Urinary bladder (tissue), 4 donors: ENCODE results near the gene GLP2R. TPM values are rescaled to one million over a fixed set of nuclear protein-coding genes. Genes with fewer than 3 reads are reported as not detected.

Experiments used
- DNase-seq: peaks from one replicate; pipeline ENCODE4 v3.0.0-alpha.2; 2015; ENCODE audit errors: extremely low spot score
- H3K27ac ChIP-seq: one replicate; pipeline ENCODE4 v1.5.1; 2013; ENCODE audit warnings: low read depth, mild to moderate bottlenecking, moderate library complexity
- H3K36me3 ChIP-seq: one replicate; pipeline ENCODE4 v1.6.1; 2013; ENCODE audit warnings: mild to moderate bottlenecking, moderate library complexity; ENCODE audit not compliant: insufficient read depth
- H3K4me1 ChIP-seq: one replicate; pipeline ENCODE4 v1.6.1; 2013; ENCODE audit warnings: mild to moderate bottlenecking, moderate library complexity; ENCODE audit not compliant: insufficient read depth
- H3K4me3 ChIP-seq: one replicate; pipeline ENCODE4 v1.5.1; 2013; ENCODE audit warnings: low read depth, low read length
- WGBS: extraction: QIAGEN DNeasy Blood & Tissue Kit; methylation state at CpG from one replicate; pipeline ENCODE4 v1.1.7; 2013; 5-methylcytosine and 5-hydroxymethylcytosine counted together
- polyA plus RNA-seq: library from polyadenylated mRNA; stranded (reverse); fragments of 200-250 nt; gene quantifications from one replicate; pipeline ENCODE4 v1.2.3, GENCODE V29; 2013
- total RNA-seq: library from RNA; depleted of rRNA; stranded (reverse); fragments of >200 nt; gene quantifications from one replicate; pipeline ENCODE4 v1.2.3, GENCODE V29; 2014
- donor health status: healthy with polysubstance abuse.
- donor health status: healthy.

Gene GLP2R
- total and polyA plus RNA-seq, 2 donors = 5.5 to 10.9 TPM

DNA sequence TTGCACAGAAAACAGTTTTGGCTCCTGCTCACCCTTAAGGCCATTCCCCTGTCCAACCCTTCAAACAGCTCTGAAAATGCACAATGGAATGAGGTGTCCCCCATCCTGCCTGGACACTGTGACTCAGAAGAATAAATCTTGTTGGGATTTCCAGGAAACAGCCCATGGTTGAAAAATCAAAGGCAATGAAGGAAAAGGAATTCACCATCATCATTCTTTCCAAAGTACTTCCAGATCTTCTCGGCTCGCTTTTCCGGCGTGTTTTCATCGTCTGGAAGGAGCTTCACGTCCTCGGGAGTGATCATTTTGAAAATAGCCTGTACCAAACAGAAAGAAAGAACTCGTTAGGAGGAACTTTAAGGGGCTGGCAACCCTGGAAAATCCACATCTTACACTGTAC is 75.1 kb downstream of the GLP2R start:
- no peak overlapping the region for H3K27ac ChIP-seq
- H3K4me1 ChIP-seq = no peaks in the 10 kb centered on the region
- no peak for DNase-seq
- no peak overlapping the region for H3K4me3 ChIP-seq
- no peaks in the 10 kb centered on the region for H3K36me3 ChIP-seq
- WGBS = 24% methylated on average over 8 of the region's 8 CpGs

DNA sequence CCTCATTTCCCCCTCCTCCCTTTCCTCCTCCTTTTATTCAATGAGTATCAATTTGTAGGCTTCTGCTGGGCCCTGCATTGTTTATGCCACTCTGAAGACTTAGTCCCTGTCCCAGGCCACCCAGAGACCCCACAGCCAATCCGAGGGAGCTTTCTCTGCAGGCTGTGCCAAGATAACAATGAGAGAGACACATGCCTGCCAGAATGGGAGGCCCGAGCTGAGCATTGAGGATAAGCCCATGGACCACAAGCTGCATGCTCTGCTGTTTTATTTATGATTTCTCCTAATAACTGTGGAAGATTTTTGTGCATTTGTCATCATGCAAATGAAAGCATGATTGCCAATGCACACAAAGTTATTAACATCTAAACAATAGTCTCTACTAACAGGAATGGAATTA is 76.4 kb downstream of the GLP2R start:
- H3K4me3 ChIP-seq = no peak overlapping the region
- DNase-seq = no peak
- 31% methylated on average over 2 of the region's 2 CpGs for WGBS
- H3K27ac ChIP-seq = no peak overlapping the region
- H3K4me1 ChIP-seq = no peaks in the 10 kb centered on the region
- H3K36me3 ChIP-seq = no peaks in the 10 kb centered on the region

DNA sequence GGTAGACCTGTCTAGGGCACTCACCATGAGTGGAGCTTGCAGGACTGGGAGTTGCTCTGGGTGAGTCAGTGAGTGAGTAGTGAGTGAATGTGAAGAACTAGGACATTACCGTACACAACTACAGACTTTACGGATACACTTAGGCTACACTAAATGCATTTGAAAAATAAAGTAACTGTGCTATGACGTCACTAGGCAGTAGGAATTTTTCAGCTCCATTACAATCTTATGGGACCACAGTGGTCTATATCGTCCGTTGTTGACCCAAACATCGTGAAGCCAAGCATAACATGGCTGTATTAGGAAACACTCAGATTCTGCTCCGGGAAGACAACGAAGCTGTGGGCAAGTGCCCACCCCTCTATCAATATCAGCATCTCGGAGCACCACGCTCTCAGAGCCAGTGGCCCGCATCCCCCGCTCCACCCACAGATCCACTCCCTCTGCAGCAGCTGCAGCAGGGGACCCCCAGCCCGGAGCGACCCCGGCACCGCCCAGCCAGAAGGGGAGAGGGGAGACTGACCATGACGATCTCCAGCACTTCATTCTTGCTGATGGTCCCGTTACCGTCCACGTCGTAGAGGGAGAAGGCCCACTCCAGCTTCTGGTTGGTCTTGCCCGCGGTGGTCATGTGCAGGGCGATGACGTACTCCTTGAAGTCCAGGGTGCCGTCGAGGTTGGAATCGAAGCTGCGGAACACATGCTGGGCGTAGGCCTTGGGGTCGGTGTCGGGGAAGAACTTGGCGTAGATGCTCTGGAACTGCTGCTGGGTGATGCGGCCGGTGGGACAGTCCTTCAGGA is 78.8 kb downstream of the GLP2R start:
- Histone ChIP-seq H3K4me1 (no peaks in the 10 kb centered on the region), H3K36me3 (no peaks in the 10 kb centered on the region), H3K4me3 (no peak overlapping the region), H3K27ac (no peak overlapping the region)
- WGBS = 97% methylated on average over 35 of the region's 35 CpGs
- no peak for DNase-seq

DNA sequence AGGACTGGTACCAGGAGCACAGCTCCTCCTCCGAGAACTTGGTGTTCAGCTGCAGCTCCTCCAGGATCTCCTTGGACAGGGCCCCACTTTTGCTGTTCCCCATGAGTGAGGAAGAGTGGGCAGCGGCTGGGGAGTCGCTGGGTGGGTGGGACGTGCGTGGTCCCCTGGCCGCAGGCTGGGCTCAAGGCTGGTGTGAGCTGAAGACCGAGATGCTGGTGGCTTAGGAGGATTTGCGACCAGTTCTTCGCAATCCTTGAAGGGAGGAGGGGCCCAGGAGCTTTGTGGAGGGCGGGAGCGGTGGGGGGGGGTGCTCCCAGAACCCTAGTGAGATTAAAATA is 79.3 kb downstream of the GLP2R start, which contains the start of gene RCVRN:
Gene RCVRN, minus strand, starts transcription at position 194 of the 338 bp plus-strand sequence. Its CDS starts 91 bp downstream, at position 103.
- Histone ChIP-seq H3K27ac (no peak within 1 kb of the TSS), H3K4me3 (no peak within 1 kb of the TSS), H3K36me3 (no peaks in the 10 kb centered on the region), H3K4me1 (no peaks in the 10 kb centered on the region)
- no peak for DNase-seq
- WGBS = 95% methylated on average over 11 of the region's 11 CpGs

DNA sequence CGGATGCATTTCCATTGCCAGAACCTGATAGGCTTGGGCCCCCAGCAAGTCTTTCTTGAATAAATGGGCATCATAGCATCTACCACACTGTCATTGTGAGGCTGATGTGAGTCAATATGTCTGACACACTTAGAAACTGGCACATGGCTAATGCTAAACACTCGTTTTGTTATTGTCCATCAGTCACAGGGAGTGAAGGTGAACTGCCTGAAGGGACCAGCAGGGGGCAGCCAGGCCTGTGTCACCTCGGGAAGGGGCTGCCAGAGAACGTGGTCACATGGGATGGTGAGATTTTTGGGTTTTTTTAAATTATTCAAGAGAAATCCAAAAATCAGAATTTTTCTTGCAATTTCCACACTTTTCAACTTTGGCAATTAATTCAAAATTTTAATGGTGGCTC is 80.2 kb downstream of the GLP2R start:
- no peaks in the 10 kb centered on the region for H3K4me1 ChIP-seq
- no peak overlapping the region for H3K4me3 ChIP-seq
- no peak for DNase-seq
- H3K36me3 ChIP-seq = no peaks in the 10 kb centered on the region
- H3K27ac ChIP-seq = no peak overlapping the region
- 14% methylated on average over 4 of the region's 4 CpGs for WGBS

DNA sequence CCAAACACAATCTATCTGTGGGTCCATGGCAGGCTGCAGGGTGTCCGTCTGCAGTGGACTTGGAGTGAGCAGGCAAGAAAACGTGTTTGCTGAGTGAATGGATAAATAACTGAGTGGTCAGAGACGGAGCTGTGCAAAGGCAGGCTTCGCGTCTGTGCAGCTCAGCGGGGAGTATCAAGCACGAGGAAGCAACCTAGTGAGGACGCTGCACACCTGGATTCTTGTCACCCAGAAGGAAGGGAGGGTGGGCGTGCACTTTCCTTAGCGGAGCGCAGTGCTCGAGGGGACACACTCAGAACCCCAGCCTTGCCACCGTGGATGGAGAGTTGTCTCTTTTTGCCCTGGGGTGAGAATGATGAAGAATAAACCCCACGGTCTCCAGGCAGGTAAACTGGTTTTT is 80.9 kb downstream of the GLP2R start:
- Histone ChIP-seq H3K4me3 (no peak overlapping the region), H3K4me1 (no peaks in the 10 kb centered on the region), H3K27ac (no peak overlapping the region), H3K36me3 (no peaks in the 10 kb centered on the region)
- DNase-seq = no peak
- WGBS = 72% methylated on average over 14 of the region's 14 CpGs

DNA sequence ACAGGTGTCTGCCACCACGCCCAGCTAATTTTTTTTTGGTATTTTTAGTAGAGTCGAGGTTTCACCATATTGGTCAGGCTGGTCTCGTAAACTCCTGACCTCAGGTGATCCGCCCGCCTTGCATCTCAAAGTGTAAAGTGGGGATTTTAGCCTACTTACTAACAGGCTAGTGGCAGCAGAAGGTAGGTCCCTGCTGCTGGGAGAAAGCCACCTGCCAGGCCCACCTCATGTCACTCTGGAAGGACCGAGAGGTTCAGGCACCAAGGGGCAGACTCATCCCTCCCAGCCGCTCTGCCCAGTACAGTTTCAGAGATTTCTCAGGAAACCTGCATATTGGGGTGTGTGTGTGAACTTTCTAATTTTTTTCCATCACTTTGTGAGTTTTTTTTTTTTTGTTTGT is 81.4 kb downstream of the GLP2R start:
- Histone ChIP-seq H3K4me1 (no peaks in the 10 kb centered on the region), H3K36me3 (no peaks in the 10 kb centered on the region), H3K4me3 (no peak overlapping the region), H3K27ac (no peak overlapping the region)
- no peak for DNase-seq
- 87% methylated on average over 7 of the region's 7 CpGs for WGBS

DNA sequence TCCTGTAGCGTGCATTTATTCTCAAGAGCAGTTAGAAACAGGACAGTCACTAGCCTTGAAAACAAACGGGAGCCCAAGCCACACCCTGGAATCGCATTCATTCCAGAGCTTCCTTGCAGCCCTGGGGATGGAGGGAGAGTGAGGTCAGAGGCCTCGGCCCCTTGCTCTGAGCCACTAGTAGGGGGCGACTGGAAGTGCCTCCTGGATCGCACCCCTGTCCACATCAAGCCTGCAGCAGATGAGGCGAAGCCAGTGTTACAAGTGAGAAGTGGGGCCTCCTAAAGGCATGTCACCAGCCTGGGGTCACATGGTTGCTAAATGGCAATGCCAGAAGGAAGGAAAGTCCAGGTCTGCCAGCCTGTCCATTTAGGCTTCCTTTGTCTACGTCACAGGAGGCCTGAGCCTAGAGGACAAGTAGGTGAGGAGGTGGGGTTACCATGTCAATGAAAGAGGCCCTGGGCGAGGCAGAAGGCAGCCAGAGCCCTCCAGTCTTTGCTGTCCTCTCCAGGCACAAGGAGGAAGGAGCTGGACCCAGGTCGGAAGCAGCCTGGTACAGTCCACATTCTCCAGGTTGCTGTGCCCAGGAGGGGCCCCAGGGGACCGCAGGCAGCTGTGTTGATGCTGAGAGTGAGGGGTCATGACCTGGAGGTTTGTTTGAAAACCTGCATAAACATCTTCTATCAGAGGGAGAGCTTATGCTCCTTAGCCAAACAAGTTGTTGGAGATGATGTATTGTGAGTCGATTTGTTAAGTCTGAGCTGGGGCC is 82.3 kb downstream of the GLP2R start:
- H3K27ac ChIP-seq = no peak overlapping the region
- DNase-seq = no peak
- no peak overlapping the region for H3K4me3 ChIP-seq
- no peaks in the 10 kb centered on the region for H3K4me1 ChIP-seq
- no peaks in the 10 kb centered on the region for H3K36me3 ChIP-seq
- 45% methylated on average over 12 of the region's 12 CpGs for WGBS

DNA sequence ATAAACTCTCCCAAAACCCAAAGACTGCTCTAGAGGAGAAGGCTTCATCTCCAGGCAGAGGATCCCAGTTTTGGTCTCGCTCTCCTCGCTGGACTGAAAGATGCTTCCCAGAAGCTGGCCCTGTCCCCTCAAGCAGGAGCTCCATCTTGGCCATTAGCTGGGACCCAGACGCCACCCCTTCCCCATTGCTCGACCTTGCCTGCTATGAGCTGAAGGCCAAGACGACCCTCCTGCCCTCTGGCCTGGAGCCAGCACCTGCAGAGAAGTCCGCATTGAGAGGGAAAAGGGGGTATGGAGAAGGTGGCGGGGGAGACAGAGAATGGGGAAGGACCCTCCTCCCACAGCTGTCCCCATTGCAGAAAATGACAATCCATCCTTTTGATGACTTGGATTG is 82.9 kb downstream of the GLP2R start:
- Histone ChIP-seq H3K27ac (no peak overlapping the region), H3K4me1 (no peaks in the 10 kb centered on the region), H3K36me3 (no peaks in the 10 kb centered on the region), H3K4me3 (no peak overlapping the region)
- DNase-seq = no peak
- WGBS = 53% methylated on average over 7 of the region's 7 CpGs

DNA sequence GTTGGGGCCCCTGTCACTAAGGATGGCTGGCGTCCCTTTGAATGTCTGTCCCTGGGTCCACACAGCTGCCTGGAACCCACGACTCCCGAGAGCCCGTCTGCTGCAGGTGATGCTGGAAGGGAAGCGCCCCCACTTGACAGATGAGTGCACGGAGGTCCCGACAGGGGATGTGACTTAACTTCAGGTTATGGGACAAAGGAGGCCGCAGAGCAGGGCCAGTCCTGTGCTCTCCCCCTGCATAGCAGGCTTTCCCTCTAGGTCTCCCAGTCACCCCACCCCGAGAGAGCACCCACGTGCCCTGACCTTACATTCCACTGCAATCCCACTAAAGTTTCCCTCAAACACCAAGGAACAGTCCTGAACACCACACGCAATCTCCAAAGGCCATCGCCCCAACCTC is 85.4 kb downstream of the GLP2R start:
- 76% methylated on average over 12 of the region's 12 CpGs for WGBS
- no peak overlapping the region for H3K4me3 ChIP-seq
- no peaks in the 10 kb centered on the region for H3K4me1 ChIP-seq
- no peak overlapping the region for H3K27ac ChIP-seq
- DNase-seq = no peak
- H3K36me3 ChIP-seq = no peaks in the 10 kb centered on the region

DNA sequence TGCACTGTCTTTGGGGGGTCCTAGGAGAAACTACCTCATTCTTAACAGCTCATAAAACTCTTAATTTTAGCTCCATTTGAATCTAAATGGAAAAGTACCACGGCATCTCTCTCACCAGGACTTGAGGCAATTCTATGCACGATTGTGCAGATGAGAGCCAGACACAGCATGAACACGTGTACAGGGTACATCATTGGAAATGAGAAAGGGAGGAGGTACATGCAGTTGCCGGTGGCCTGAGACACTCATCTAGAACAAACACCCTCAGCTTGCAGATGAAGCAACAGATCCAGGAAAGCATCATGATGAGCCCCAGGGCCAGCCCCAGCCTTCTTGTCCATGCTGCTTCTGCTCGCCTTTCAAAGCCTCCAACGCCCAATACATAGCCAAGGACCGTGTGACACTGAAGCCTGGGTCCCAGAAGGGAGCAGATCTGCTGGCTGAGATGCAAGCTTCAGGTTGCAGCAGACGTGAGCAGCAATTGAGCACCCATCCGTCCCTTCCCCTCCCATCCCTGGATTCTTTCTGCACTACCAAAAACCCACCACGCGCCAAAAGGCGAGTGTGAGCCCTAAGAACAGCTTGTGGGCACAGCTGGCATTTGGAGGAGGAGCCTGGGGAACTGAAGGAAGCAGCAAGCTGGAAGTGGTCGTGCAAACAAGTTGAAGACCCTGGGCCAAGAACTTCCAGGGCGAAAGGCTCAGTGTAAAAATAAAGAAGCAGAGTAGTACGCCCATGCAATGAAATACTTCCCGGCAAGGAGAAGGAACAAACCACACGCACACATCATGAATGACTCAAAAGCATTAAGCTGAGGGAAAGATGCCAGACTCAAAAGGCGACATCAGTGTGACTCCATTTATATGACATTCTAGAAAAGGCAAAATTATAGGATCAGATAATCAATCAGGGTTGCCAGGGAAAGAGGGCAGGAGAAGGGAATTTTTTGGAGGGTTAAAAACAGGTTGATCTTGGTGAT is 86.7 kb downstream of the GLP2R start:
- no peak overlapping the region for H3K27ac ChIP-seq
- 73% methylated on average over 18 of the region's 18 CpGs for WGBS
- no peaks in the 10 kb centered on the region for H3K36me3 ChIP-seq
- H3K4me1 ChIP-seq = no peaks in the 10 kb centered on the region
- no peak overlapping the region for H3K4me3 ChIP-seq
- DNase-seq = no peak

DNA sequence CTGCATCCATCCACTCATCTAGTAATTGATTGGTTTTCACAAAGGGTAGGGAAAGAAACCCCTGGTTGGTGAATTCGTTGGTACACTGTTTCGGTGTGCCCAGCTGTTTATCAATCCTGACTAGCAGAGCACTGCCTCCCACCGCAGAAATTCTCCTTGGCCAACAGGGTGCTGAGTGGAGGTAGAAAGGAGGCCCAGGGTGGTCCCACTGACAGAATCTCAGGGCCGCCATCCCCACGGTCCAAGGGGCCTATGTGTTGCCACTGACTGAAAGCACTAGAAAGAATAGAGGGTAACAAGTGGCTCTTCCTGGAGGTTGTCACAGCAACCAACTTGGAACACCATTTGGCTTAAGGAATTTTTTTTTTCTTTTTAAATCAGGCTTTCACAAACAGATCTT is 87.8 kb downstream of the GLP2R start:
- Histone ChIP-seq H3K4me3 (no peak overlapping the region), H3K4me1 (no peaks in the 10 kb centered on the region), H3K36me3 (no peaks in the 10 kb centered on the region), H3K27ac (no peak overlapping the region)
- WGBS = 93% methylated on average over 5 of the region's 5 CpGs
- DNase-seq = no peak

DNA sequence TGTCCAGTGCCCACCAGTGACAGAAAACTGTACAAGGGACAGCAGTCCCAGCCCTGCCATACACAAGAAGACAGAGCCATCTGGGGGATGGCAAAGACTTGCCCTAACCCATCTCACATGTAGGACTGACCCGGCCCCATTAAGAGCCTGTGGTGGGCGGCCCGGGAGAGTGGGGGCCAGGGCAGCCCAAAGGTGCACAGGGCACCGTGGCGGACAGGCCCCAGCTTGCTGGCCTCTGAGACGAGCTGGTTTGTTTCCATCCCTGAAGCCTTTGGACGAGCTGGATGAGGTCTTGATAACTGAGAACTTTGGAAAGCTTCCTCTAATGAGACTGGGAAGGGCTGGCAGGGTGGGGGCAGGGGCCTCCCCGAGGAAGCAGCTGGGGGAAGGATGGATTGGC is 90.4 kb downstream of the GLP2R start:
- WGBS = 82% methylated on average over 8 of the region's 8 CpGs
- no peak for DNase-seq
- no peaks in the 10 kb centered on the region for H3K4me1 ChIP-seq
- H3K27ac ChIP-seq = no peak overlapping the region
- H3K4me3 ChIP-seq = no peak overlapping the region
- no peaks in the 10 kb centered on the region for H3K36me3 ChIP-seq
